ENCODE results near the gene FATE1. TPM values are rescaled to one million over a fixed set of nuclear protein-coding genes. Genes with fewer than 3 reads are reported as not detected.

The FATE1 gene
- total RNA-seq, 1 experiment from 2014 or later = 0.45 TPM

DNA sequence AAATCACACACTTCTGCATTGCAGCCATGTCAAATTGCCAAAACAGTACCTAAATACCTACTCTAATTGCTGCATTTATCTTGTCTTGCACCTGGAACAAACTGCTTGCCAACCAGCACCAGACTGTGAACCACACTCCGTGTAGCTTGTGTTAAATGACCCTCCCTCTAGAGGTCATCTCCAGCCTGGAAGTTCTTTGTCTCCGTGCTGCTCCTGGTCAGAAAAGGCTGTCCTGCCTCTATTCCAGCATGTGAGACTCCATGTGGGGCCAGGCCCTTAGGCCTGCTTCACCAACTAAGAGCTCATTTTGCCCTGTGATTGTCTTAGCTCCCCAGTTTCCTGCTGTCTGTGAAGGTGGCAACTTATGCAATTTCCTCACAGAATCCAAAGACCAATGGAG lies 47.0 kb downstream of the FATE1 start:
- Histone ChIP-seq H3K4me3 (ENCODE audit: low read depth, low read length, poor library complexity, severe bottlenecking) (no peak overlapping the region), H3K9me3 (ENCODE audit: low read depth, low read length, poor library complexity, severe bottlenecking) (no peaks in the 10 kb centered on the region), H3K27me3 (replicated peaks; ENCODE audit: insufficient read depth, low read depth, low read length, poor library complexity) (no peaks in the 10 kb centered on the region), H3K36me3 (ENCODE audit: insufficient read depth, low read length, poor library complexity, severe bottlenecking) (no peaks in the 10 kb centered on the region), H3K27ac (ENCODE audit: low read depth, low read length, poor library complexity, severe bottlenecking) (no peak overlapping the region), H3K4me1 (ENCODE audit: insufficient read depth, low read length, poor library complexity, severe bottlenecking) (no peaks in the 10 kb centered on the region)
- DNase-seq (ENCODE audit: low spot score) = no peak
- TF ChIP-seq, protein P1, sequence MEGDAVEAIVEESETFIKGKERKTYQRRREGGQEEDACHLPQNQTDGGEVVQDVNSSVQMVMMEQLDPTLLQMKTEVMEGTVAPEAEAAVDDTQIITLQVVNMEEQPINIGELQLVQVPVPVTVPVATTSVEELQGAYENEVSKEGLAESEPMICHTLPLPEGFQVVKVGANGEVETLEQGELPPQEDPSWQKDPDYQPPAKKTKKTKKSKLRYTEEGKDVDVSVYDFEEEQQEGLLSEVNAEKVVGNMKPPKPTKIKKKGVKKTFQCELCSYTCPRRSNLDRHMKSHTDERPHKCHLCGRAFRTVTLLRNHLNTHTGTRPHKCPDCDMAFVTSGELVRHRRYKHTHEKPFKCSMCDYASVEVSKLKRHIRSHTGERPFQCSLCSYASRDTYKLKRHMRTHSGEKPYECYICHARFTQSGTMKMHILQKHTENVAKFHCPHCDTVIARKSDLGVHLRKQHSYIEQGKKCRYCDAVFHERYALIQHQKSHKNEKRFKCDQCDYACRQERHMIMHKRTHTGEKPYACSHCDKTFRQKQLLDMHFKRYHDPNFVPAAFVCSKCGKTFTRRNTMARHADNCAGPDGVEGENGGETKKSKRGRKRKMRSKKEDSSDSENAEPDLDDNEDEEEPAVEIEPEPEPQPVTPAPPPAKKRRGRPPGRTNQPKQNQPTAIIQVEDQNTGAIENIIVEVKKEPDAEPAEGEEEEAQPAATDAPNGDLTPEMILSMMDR (conservative IDR thresholded peaks at IDR 0.05; ENCODE audit: low read depth, low read length) = no peak
- TF ChIP-seq EZH2 (IDR thresholded peaks at IDR 0.05; ENCODE audit: borderline replicate concordance, low read depth, low read length, poor library complexity, severe bottlenecking) = no peak
- POLR2A ChIA-PET (ENCODE audit: low non-redundant PET) = no interaction called here
- intact Hi-C loops (cut with micrococcal nuclease; ENCODE audit: unreplicated experiment) = no loop called here
- CTCF ChIA-PET = no interaction called here
- BruUV-seq (replicated peaks) = no TSS peak

DNA sequence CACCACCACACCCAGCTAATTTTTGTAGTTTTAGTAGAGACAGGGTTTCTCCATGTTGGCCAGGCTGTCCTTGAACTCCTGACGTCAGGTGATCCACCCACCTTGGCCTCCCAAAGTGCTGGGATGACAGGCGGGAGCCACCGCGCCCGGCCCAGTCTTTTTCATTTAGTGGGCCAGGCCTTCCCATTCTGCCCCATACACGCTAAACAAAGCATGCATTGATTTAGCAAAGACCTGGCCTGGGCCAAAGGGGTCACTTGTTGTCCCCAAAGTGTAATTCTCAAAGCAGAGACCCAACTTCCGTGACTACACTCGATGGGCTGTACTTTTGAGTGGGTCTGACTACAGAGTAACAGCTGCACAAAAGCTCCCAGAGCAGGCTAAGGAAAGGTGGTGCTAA lies 47.9 kb downstream of the FATE1 start:
- no TSS peak for BruUV-seq (replicated peaks)
- Histone ChIP-seq H3K4me3 (ENCODE audit: low read depth, low read length, poor library complexity, severe bottlenecking) (no peak overlapping the region), H3K27ac (ENCODE audit: low read depth, low read length, poor library complexity, severe bottlenecking) (no peak overlapping the region), H3K36me3 (ENCODE audit: insufficient read depth, low read length, poor library complexity, severe bottlenecking) (no peaks in the 10 kb centered on the region), H3K4me1 (ENCODE audit: insufficient read depth, low read length, poor library complexity, severe bottlenecking) (no peaks in the 10 kb centered on the region), H3K9me3 (ENCODE audit: low read depth, low read length, poor library complexity, severe bottlenecking) (no peaks in the 10 kb centered on the region), H3K27me3 (replicated peaks; ENCODE audit: insufficient read depth, low read depth, low read length, poor library complexity) (no peaks in the 10 kb centered on the region)
- ChIA-PET CTCF (no interaction called here), POLR2A (ENCODE audit: low non-redundant PET) (interaction anchor here (0.6 kb wide), 1 partner anchor 13 kb away, joined by 3 read pairs; no protein-coding TSS in a partner anchor)
- TF ChIP-seq EZH2 (IDR thresholded peaks at IDR 0.05; ENCODE audit: borderline replicate concordance, low read depth, low read length, poor library complexity, severe bottlenecking) = no peak
- TF ChIP-seq, protein P1 (conservative IDR thresholded peaks at IDR 0.05; ENCODE audit: low read depth, low read length) = no peak
- no peak for DNase-seq (ENCODE audit: low spot score)
- intact Hi-C loops (cut with micrococcal nuclease; ENCODE audit: unreplicated experiment) = no loop called here

DNA sequence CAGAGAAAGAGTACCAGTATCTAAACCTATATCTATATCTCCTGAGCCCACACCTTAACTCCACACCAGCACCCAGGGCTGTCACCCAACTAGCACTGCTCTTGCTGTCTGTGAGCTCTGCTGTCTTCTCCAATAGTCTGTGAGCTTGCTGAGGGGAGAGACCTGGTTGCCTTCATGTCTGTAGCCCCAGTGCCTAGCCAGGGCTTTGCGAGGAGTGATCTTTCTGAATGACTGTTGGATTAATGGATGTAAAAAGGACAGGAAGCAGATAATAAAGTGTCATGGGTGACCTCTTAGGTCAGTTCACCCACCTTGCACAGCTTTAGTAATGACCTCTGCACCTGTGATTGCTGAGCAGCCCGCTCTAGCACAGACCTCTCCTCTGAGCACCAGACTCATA lies 49.2 kb downstream of the FATE1 start:
- no TSS peak for BruUV-seq (replicated peaks)
- CTCF ChIA-PET = no interaction called here
- TF ChIP-seq, protein P1 (conservative IDR thresholded peaks at IDR 0.05; ENCODE audit: low read depth, low read length) = no peak
- TF ChIP-seq EZH2 (IDR thresholded peaks at IDR 0.05; ENCODE audit: borderline replicate concordance, low read depth, low read length, poor library complexity, severe bottlenecking) = no peak
- Histone ChIP-seq H3K36me3 (ENCODE audit: insufficient read depth, low read length, poor library complexity, severe bottlenecking) (no peaks in the 10 kb centered on the region), H3K9me3 (ENCODE audit: low read depth, low read length, poor library complexity, severe bottlenecking) (no peaks in the 10 kb centered on the region), H3K4me3 (ENCODE audit: low read depth, low read length, poor library complexity, severe bottlenecking) (no peak overlapping the region), H3K27ac (ENCODE audit: low read depth, low read length, poor library complexity, severe bottlenecking) (no peak overlapping the region), H3K4me1 (ENCODE audit: insufficient read depth, low read length, poor library complexity, severe bottlenecking) (no peaks in the 10 kb centered on the region), H3K27me3 (replicated peaks; ENCODE audit: insufficient read depth, low read depth, low read length, poor library complexity) (no peaks in the 10 kb centered on the region)
- POLR2A ChIA-PET (ENCODE audit: low non-redundant PET) = no interaction called here
- intact Hi-C loops (cut with micrococcal nuclease; ENCODE audit: unreplicated experiment) = no loop called here
- no peak for DNase-seq (ENCODE audit: low spot score)
